IPS DF 4.7 (cell line): ENCODE data around the gene ENHO.

Experiments used
- DNase-seq: peaks from one replicate; pipeline ENCODE4 v3.0.0-alpha.2; 2013; ENCODE audit warnings: low spot score; ENCODE audit errors: extremely low read depth

ENHO gene

GRCh38 chr9:34522971-34523797 lies at the start of gene ENHO:
TSS of gene ENHO (minus strand) at chr9:34522990. CDS start at chr9:34521695, 1,295 bp downstream.
- DNase-seq, result no peak

- DNase-seq, result no peak
Measured at GRCh38 chr9:34572092-34572491, 49.3 kb upstream of the ENHO start.

- DNase-seq, result no peak
Measured at GRCh38 chr9:34571481-34571810, 48.7 kb upstream of the ENHO start.

- no peak for DNase-seq
Measured at GRCh38 chr9:34570809-34571480, 48.2 kb upstream of the ENHO start.

GRCh38 chr9:34570376-34570775 lies 47.6 kb upstream of the ENHO start:
- no peak for DNase-seq

- no peak for DNase-seq
Measured at GRCh38 chr9:34568774-34569173, 46.0 kb upstream of the ENHO start.

- no peak for DNase-seq
Measured at GRCh38 chr9:34568133-34568532, 45.3 kb upstream of the ENHO start.

- DNase-seq, result no peak
Measured at GRCh38 chr9:34566972-34567371, 44.2 kb upstream of the ENHO start.

- no peak for DNase-seq
Measured at GRCh38 chr9:34566322-34566721, 43.5 kb upstream of the ENHO start.

GRCh38 chr9:34565856-34566255 lies 43.1 kb upstream of the ENHO start:
- DNase-seq, result no peak

GRCh38 chr9:34564617-34565016 lies 41.8 kb upstream of the ENHO start:
- no peak for DNase-seq

GRCh38 chr9:34563262-34563661 lies 40.5 kb upstream of the ENHO start:
- DNase-seq, result no peak

GRCh38 chr9:34562135-34562745 lies 39.5 kb upstream of the ENHO start:
- no peak for DNase-seq

- DNase-seq, result no peak
Measured at GRCh38 chr9:34560599-34561214, 37.9 kb upstream of the ENHO start.

GRCh38 chr9:34559624-34560455 lies 37.0 kb upstream of the ENHO start:
- no peak for DNase-seq

GRCh38 chr9:34558919-34559623 lies 36.3 kb upstream of the ENHO start:
- no peak for DNase-seq

- DNase-seq, result no peak
Measured at GRCh38 chr9:34558364-34558763, 35.6 kb upstream of the ENHO start.

- DNase-seq, result no peak
Measured at GRCh38 chr9:34557426-34558321, 34.9 kb upstream of the ENHO start.

GRCh38 chr9:34556949-34557348 lies 34.2 kb upstream of the ENHO start:
- no peak for DNase-seq
